Ectodermal cell (in vitro differentiated cells): ENCODE measurements around the gene PAX7.
"Not testable (repeated sequence)": the region's sequence is repeated elsewhere in the genome, so short reads cannot be mapped to it uniquely, and the experiment has no call there.

ENCODE experiments used
- H3K27ac ChIP-seq: 2 replicates; pipeline ENCODE4 v1.7.0; 2013; ENCODE audit warnings: mild to moderate bottlenecking, low read depth, low read length; ENCODE audit not compliant: insufficient read depth, poor library complexity, severe bottlenecking
- H3K27me3 ChIP-seq: 2 replicates; pipeline ENCODE4 v1.7.0; 2013; ENCODE audit warnings: mild to moderate bottlenecking, low read length; ENCODE audit not compliant: insufficient read depth, control insufficient read depth, poor library complexity, severe bottlenecking
- H3K36me3 ChIP-seq: one replicate; pipeline ENCODE4 v1.7.0; 2013; ENCODE audit warnings: low read length; ENCODE audit not compliant: control insufficient read depth, insufficient read depth
- H3K4me1 ChIP-seq: one replicate; pipeline ENCODE4 v1.7.0; 2013; ENCODE audit warnings: low read length; ENCODE audit not compliant: control insufficient read depth, insufficient read depth
- H3K4me3 ChIP-seq: 2 replicates; pipeline ENCODE4 v1.7.0; 2013; ENCODE audit warnings: low read depth, low read length, control low read depth; ENCODE audit not compliant: insufficient read depth
- H3K9me3 ChIP-seq: 2 replicates; pipeline ENCODE4 v1.7.0; 2013; ENCODE audit warnings: mild to moderate bottlenecking, low read length, moderate library complexity; ENCODE audit not compliant: control insufficient read depth
- WGBS, 2 experiments: methylation state at CpG; one replicate each; pipeline ENCODE4 v1.1.7; 2013; ENCODE audit warnings: missing lambda C conversion rate in 2 of 2; 5-methylcytosine and 5-hydroxymethylcytosine counted together

Gene PAX7

GRCh38 chr1:18735224-18735997 lies 104.8 kb downstream of the PAX7 start:
- WGBS, 2 experiments = 95% methylated on average over 22 of the region's 22 CpGs
- Histone ChIP-seq H3K4me3 (no peak overlapping the region), H3K9me3 (no peaks in the 10 kb centered on the region), H3K27me3 (no peaks in the 10 kb centered on the region), H3K36me3 (no peaks in the 10 kb centered on the region), H3K27ac (no peak overlapping the region), H3K4me1 (peaks cover 24% of the 10 kb centered on the region)

GRCh38 chr1:18736958-18737357 lies 106.3 kb downstream of the PAX7 start:
- WGBS, 2 experiments = 84 to 87% methylated on average over 6 of the region's 6 CpGs
- H3K4me3 ChIP-seq = no peak overlapping the region
- no peaks in the 10 kb centered on the region for H3K36me3 ChIP-seq
- no peaks in the 10 kb centered on the region for H3K27me3 ChIP-seq
- H3K27ac ChIP-seq = no peak overlapping the region
- peaks cover 24% of the 10 kb centered on the region for H3K4me1 ChIP-seq
- H3K9me3 ChIP-seq = no peaks in the 10 kb centered on the region

- Histone ChIP-seq H3K4me3 (no peak overlapping the region), H3K4me1 (peaks cover 22% of the 10 kb centered on the region), H3K27me3 (no peaks in the 10 kb centered on the region), H3K9me3 (no peaks in the 10 kb centered on the region), H3K36me3 (no peaks in the 10 kb centered on the region), H3K27ac (no peak overlapping the region)
- 50 to 51% methylated on average over 11 of the region's 11 CpGs for WGBS, 2 experiments
Observed at GRCh38 chr1:18738126-18738525, 107.5 kb downstream of the PAX7 start.

GRCh38 chr1:18738617-18739016 lies 108.0 kb downstream of the PAX7 start:
- 93 to 96% methylated on average over 3 of the region's 3 CpGs for WGBS, 2 experiments
- H3K36me3 ChIP-seq = no peaks in the 10 kb centered on the region
- H3K9me3 ChIP-seq = no peaks in the 10 kb centered on the region
- no peak overlapping the region for H3K4me3 ChIP-seq
- no peaks in the 10 kb centered on the region for H3K27me3 ChIP-seq
- no peak overlapping the region for H3K27ac ChIP-seq
- H3K4me1 ChIP-seq = peaks cover 20% of the 10 kb centered on the region

GRCh38 chr1:18739408-18739807 lies 108.8 kb downstream of the PAX7 start:
- 89 to 90% methylated on average over 6 of the region's 6 CpGs for WGBS, 2 experiments
- no peaks in the 10 kb centered on the region for H3K27me3 ChIP-seq
- no peak overlapping the region for H3K27ac ChIP-seq
- no peak overlapping the region for H3K4me3 ChIP-seq
- peaks cover 15% of the 10 kb centered on the region for H3K4me1 ChIP-seq
- H3K9me3 ChIP-seq = no peaks in the 10 kb centered on the region
- H3K36me3 ChIP-seq = no peaks in the 10 kb centered on the region

- Histone ChIP-seq H3K9me3 (no peaks in the 10 kb centered on the region), H3K27ac (no peak overlapping the region), H3K4me1 (peaks cover 10% of the 10 kb centered on the region), H3K36me3 (no peaks in the 10 kb centered on the region), H3K4me3 (no peak overlapping the region), H3K27me3 (no peaks in the 10 kb centered on the region)
- 90 to 92% methylated on average over 15 of the region's 15 CpGs for WGBS, 2 experiments
Observed at GRCh38 chr1:18739897-18740296, 109.3 kb downstream of the PAX7 start.

- Histone ChIP-seq H3K9me3 (no peaks in the 10 kb centered on the region), H3K36me3 (no peaks in the 10 kb centered on the region), H3K4me1 (peaks cover 10% of the 10 kb centered on the region), H3K4me3 (no peak overlapping the region), H3K27ac (no peak overlapping the region), H3K27me3 (no peaks in the 10 kb centered on the region)
- WGBS, 2 experiments = 90 to 100% methylated on average over 1 of the region's 1 CpG
Observed at GRCh38 chr1:18740617-18741016, 110.0 kb downstream of the PAX7 start.

GRCh38 chr1:18743233-18743632 lies 112.6 kb downstream of the PAX7 start:
- no peaks in the 10 kb centered on the region for H3K4me1 ChIP-seq
- no peaks in the 10 kb centered on the region for H3K27me3 ChIP-seq
- H3K9me3 ChIP-seq = no peaks in the 10 kb centered on the region
- 48% methylated on average over 7 of the region's 7 CpGs for WGBS, 2 experiments
- H3K27ac ChIP-seq = no peak overlapping the region
- H3K4me3 ChIP-seq = no peak overlapping the region
- no peaks in the 10 kb centered on the region for H3K36me3 ChIP-seq

GRCh38 chr1:18744381-18744780 lies 113.7 kb downstream of the PAX7 start:
- 82 to 84% methylated on average over 1 of the region's 1 CpG for WGBS, 2 experiments
- not testable (repeated sequence) for H3K36me3 ChIP-seq, H3K4me3 ChIP-seq, H3K4me1 ChIP-seq, H3K27ac ChIP-seq, H3K9me3 ChIP-seq, H3K27me3 ChIP-seq

- H3K27ac ChIP-seq = no peak overlapping the region
- 93 to 94% methylated on average over 5 of the region's 5 CpGs for WGBS, 2 experiments
- no peaks in the 10 kb centered on the region for H3K27me3 ChIP-seq
- no peaks in the 10 kb centered on the region for H3K9me3 ChIP-seq
- no peaks in the 10 kb centered on the region for H3K36me3 ChIP-seq
- no peaks in the 10 kb centered on the region for H3K4me1 ChIP-seq
- no peak overlapping the region for H3K4me3 ChIP-seq
Observed at GRCh38 chr1:18746981-18747380, 116.3 kb downstream of the PAX7 start.
